GM21526 (cell line): ENCODE results near the gene SLC51B.
"Not testable (repeated sequence)": the region's sequence is repeated elsewhere in the genome, so short reads cannot be mapped to it uniquely, and the experiment has no call there.

Source experiments
- ATAC-seq: cut with Tn5 transposase; IDR thresholded peaks from one replicate; pipeline ENCODE4 v1.9.1; 2021; ENCODE audit warnings: moderate library complexity; ENCODE audit not compliant: unreplicated experiment, low FRiP score

Gene SLC51B

DNA sequence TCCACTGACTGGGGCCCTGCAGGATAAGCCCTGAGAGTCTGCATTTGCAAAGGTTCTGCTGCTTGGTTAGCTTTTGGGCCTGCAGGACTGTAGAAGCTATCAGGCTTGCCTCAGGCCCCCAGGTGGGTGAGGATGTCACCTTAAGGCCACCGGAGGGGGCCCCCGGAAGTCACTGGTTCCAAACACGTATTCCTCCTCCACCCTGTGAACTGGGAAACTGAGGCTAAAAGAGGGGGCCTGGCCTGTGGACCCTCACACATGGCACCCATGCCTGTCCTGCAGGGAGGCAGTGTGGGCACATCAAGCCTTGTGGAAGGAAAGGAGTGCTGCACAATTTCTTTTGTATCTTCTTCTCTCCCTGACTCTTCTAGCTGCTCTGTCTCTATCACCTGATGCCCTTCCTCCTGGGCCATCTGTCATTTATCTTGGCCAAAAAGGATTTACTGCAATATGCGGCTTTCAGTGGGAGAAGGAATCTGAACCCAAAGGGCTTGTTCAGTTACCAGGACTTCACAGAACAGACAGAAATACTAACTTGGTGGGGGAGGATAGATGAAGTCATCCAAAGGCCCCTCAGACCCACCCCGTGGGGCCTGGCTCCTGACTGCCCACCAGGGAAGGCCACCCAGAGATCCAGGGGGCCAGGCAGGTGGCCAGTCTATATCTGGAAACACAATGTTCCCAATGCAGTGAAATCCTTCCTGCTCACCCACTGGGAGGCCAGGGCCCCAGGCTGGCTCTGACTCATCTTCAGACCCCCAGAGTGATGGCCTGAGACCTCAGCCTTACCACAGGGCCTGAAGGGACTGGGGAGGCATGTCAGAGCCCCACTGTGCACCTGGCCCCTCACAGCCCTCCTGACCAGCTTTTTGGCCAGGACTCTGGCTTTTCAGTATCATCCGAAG is 51.5 kb downstream of the SLC51B start:
- no peak for ATAC-seq

DNA sequence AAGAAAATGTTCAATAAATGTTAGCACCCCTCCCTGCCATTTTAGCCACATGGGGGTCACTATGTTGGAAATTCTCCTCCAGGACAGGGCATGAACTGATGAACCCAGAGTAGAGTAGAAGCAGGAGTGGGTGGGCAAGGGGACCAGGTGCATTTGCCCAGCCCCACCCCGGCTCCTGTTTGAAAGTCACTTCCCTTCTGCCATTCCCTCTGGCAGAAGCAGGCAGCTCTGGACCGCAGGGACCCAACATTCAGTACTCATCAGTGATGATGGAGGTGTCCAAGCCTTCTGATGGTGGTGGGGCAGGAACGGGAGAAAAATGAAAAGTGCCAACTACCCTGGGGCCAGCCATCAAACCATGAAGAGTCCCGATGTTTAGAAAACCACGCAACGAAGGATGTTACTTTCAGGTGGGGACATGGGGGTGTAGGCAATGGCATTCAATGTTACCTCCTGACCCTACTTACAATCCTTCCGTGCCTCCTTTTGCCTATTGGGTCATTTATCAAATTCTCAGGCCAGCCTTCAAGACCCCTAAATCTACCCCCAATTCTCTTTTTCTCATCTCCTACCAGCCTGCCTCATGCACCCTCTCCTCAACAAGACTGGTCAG is 52.6 kb downstream of the SLC51B start:
- no peak for ATAC-seq

DNA sequence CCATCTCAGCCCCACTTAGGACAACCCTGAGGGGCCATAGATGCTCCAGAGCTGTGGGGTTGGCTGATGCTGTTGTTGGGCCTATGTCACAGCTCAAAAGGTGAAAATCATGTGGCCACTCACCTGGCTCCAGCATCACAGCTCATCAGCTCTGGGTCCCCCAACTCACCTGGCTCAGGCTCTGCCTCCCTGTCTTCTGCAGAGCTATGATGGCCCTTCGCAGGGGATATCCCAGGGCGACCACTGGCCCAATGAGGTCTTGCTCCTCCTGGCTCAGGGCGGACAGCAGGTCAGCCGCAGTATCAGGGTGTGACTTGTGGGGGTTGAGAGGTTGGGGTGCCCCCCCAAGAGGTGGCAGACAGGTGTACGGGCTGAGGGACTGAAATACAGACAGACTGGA is 54.1 kb downstream of the SLC51B start:
- ATAC-seq, result no peak

DNA sequence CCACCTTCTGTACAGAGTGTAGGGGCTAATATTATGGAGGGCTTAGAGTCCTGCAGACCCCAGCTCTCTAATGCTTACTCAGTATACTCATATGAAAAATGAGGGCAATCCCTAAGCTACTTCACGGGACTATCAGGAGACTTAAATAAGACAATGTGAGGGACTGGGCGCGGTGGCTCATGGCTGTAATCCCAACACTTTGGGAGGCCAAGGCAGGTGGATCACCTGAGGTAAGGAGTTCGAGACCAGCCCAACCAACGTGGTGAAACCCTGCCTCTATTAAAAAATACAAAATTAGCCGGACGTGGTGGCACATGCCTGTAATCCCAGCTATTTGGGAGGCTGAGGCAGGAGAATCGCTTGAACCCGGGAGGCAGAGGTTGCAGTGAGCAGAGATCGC is 54.6 kb downstream of the SLC51B start:
- ATAC-seq, result not testable (repeated sequence)

DNA sequence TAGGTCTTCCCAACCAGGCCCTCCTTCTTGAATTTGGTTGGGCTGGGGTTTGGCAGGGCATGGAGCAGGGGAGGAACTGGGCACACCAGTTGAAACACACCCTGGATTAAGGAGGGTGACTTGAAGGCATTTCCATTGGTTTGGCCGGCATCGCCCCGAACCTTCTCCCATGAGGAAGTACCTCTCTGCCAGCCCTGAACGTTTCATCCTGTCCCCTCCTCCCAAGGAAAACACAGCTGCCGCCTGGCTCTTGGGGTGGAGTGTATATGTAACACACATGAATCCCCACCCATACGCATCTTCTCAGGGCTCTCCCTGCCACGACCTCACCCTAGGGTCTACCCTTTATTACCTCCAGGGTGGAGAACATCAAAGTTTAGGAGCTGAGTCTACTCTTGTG is 55.3 kb downstream of the SLC51B start:
- no peak for ATAC-seq

DNA sequence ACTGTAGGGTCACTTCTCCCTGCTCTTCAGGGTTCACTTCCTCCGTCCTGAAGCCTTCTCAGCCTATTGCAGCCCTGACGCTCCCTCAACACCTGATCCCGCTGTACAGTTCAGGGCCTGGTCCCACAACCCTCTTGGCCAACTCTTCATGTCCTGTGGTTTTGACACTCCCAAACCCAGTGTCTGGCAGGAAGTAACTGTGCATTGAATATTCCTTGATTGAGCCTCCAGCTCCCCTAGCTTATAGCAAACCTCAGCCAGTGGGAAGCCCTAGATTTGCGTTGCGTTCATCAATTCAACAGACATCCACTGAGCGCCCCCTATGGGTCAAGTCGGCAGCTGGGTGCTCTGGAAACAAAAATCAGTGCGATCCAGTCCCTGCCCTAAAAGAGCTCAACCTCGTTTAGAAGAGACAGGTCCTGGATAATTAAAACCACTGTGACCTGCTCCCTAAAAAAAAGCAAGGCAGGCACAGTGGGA is 56.3 kb downstream of the SLC51B start:
- ATAC-seq, result no peak

DNA sequence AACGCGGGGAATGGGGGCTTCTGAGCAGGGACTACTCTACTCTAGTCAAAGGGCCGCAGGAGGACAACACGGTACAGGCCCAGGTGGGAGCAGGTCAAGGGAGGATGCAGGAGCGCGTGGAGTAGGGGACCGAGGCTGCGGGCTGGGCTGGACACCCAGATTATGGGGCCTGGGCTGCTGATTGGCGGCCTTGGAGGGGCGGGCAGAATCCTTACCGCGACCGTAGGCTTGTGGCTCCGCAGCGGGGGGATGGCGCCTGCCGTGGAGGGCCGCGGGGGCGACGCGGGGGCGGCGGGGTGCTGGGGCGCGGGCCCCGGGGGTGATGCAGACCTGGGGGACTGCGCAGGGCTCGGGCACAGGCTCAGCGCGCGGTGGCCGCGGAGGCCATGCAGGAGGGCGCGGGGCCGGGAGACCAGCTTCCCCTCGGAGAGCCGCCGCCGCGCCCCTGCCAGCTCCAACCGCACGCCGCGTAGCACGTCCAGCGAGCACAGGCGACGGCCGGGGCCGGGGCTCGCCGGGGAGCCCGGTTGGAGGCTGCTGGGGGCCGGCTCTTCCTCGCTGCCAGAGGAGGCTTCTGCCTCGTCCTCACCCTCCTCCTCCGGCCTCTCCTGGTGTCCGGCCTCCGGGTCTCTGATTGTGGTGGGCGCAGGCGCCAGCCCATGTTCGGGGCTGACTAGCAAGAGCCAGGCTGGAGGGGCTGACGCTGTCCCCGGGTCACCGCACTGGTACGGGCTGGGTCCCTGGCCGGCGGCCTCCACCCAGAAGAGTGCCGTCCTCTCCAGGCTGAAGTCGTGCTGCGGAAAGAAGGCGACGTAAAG is 56.9 kb downstream of the SLC51B start:
- ATAC-seq, result no peak

DNA sequence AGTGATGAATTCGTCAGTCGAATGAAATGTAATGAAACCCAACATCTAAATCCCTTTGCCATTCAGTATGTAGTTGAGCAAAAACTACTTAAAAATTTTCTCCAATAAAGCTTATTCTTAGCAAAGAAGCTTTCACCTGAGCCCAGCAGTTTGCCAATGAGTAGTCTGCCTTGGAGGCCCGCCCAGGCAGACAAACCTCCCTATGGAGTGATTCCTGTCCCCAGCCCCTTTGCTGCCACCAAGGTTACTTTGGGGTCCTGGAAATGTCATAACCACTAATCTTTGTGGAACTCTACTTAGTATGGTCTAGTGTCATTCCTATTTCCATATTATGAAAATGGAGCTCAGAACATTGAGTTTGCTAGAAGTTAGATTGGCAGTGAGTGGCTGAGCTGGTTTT is 57.7 kb downstream of the SLC51B start:
- no peak for ATAC-seq
